GM18907 (cell line): ENCODE measurements around the gene NET1.
"Not testable (repeated sequence)": the region's sequence is repeated elsewhere in the genome, so short reads cannot be mapped to it uniquely, and the experiment has no call there.

Source experiments
- ATAC-seq: cut with Tn5 transposase; IDR thresholded peaks from one replicate; pipeline ENCODE4 v1.9.1; 2021; ENCODE audit warnings: mild to moderate bottlenecking, moderate library complexity; ENCODE audit not compliant: unreplicated experiment

NET1 gene

DNA sequence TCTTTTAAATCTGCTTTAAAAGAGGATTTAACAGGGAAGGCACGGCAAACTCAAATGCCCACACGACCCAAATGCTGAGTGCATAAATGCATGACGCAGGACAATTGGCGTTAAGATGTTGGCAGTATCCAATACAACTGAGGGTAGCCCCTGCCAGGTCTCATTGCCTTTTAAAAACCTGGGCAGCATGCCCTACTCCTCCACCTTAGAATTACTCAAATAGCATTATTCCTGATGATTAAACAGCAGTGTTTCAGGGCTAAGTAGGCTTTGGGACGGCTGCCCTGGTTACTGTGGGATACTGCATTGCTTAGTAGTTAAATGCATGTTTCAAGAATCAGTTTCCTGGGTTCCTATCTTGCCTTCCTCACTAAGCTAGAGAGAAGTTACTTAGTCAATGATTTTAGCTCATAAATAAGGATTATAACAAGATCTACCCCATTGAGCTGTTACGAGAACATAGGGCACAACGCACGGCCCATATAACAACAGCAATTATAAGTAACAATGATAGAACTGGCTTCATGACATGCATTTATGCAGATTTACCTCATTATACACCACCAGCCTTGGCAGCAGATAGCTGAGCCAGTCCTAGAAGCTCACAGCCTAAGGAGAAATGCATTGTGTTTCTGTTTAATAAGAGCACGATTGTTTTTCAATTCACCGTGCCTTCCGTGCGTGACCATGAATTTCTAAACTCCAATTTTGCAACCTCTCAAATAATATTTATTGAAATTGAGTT, 15.6 kb upstream of the NET1 start:
- ATAC-seq: no peak

DNA sequence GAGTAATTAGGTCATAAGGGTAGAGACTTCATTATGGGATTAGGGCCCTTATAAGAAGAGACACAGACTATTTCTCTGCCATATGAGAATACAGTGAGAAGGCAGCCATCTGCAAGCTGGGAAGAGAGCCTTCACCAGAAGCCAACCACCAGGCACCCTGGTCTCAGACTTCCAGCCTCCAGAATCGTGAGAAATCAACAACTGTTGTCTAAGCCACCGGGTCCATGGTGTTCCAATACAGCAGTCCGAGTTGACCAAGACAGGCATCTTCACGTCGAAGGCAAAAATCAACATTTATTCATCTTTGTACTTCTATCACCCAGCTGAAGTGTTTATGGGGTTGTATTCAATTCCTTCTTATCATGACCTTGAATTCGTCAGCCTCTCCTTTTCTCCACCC, 13.0 kb upstream of the NET1 start:
- ATAC-seq: no peak

DNA sequence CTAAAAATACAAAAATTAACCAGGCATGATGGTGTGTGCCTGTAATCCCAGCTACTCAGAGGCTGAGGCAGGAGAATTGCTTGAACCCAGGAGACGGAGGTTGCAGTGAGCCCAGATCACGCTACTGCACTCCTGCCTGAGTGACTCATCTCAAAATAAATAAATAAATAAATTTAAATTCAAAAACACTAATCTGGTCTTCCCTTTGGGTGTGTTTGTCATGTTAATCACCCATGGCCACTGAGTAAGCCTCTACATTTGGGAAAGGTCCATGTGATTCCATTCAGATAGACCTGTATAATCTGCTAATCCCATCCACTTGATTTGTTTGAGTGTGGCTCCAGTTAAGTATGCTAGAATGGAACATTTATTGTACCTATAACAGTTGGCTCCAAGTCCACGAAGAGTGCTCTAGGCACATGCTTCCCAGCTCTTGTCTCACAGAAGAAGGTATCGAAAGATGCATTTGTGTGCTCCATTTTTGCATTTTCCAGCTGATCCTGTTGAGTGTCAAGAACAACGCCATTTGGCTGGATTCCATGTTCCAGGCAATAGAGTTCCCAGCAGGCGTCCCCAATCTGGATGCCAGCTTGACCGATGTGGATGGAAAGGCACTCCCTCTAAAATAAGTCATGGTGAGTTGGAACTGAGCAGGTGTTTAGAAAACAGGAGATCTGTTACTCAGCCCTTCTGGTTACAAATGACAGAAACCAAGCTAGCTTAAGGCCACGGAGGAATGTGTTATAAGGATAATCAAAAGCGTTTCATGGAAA, 11.7 kb upstream of the NET1 start:
- no peak for ATAC-seq

DNA sequence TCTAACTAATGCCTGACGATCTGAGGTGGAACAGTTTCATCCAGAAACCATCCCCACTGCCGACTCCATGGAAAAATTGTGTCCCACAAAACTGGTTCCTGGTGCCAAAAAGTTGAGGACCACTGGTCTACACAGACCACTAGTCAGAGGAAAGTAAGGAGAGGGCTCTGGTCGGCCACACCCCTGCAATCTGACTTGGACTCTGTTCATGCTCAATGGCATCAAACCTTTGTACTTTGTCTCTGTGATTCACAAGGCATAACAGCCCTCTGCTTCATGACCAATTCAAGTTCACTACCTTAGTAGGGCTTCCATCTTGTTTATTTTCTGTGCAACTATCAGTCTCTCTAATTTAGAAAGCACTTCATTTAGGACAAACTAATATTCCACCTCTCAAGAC, 9.6 kb upstream of the NET1 start:
- no peak for ATAC-seq

DNA sequence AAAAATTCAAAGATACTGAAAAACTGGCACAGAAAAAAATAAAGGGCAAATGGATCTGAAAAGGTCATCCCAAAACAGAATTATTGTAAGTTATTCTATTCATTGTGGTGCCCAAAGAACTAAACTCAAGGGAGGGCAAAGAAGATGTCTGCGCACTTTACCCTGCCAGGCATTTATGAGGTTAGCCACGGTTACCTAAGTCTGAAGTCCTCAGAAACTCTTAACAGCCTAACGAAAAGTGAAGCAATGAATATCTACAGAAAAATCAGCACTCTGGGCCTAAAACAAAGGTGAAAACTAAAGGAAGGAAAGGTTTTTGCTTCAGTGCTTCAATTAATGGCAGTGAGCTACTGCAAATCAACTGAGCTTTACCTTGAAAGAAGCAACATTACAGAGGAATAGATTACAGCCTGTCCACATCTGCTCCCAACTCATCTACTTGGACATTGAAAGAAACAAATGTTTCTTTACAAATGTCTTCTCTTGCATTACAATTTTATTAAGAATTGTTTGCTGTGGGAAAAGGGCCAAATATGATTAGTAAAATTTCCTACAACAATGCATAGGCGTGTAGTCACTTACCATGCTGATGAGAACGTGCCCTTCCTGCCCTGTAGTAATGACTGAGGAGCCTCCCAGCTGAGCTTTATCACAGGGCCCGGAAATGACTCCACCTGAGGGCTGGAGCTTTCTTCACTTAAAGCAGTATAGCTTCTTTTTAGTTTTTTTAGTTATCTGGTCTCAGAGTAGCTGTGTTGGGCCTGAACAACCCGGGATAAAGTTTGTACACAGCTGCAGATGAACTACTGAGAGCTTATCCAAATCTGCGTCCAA, 7.9 kb upstream of the NET1 start, which contains the start of gene TUBAL3:
Gene TUBAL3 (minus strand): TSS at position 621 of the 834 bp plus-strand sequence. CDS start 36 bp downstream, at position 585.
- no peak for ATAC-seq

DNA sequence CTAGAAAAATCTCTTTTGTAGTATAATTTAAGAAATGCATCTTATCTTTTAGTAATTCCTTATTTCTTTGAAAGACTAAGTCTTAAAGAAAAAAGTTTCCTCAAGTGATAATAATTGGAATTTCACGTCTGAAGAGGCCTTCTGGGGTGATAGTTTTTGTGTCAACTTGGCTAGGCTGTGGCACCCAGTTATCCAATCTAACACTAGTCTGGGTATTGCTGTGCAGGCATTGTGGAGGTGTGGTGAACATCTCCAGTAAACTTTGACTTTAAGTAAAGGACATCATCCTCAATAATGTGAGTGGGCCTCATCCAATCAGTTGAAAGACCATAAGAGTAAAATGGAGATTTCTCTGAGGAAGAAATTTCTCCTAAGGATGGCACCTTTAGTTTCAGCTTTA, 5.4 kb upstream of the NET1 start:
- ATAC-seq: no peak

DNA sequence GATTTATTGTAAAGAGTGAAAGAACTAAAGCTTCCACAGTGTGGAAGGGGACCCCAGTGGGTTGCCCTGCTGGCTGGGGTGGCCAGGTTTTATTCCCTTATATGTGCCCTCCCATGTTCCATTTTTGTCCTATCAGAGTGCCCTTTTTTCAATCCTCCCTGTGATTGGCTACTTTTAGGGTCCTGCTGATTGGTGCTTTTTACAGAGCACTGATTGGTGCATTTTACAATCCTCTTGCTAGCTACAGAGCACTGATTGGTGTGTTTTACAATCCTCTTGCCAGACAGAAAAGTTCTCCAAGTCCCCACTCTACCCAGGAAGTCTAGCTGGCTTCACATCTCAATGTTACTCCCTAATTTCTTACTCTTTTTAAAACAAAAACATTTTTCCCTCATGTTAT, 1.6 kb upstream of the NET1 start:
- not testable (repeated sequence) for ATAC-seq

DNA sequence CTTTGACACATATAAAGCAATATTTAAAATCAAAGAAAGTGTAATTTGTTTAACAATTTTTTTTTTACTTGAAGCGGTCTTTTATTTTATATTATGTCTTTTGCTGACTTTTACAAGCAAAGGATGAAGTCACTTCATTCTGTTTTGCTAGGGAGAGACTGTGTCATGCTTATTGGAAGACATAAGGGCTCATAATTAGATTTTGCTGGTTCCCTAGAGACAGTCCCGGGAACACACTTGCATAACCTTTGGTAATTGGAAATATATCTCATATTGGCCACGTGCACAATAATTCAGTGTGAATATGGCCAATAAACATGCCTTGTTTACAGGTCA, 448 bp upstream of the NET1 start:
- no peak for ATAC-seq

DNA sequence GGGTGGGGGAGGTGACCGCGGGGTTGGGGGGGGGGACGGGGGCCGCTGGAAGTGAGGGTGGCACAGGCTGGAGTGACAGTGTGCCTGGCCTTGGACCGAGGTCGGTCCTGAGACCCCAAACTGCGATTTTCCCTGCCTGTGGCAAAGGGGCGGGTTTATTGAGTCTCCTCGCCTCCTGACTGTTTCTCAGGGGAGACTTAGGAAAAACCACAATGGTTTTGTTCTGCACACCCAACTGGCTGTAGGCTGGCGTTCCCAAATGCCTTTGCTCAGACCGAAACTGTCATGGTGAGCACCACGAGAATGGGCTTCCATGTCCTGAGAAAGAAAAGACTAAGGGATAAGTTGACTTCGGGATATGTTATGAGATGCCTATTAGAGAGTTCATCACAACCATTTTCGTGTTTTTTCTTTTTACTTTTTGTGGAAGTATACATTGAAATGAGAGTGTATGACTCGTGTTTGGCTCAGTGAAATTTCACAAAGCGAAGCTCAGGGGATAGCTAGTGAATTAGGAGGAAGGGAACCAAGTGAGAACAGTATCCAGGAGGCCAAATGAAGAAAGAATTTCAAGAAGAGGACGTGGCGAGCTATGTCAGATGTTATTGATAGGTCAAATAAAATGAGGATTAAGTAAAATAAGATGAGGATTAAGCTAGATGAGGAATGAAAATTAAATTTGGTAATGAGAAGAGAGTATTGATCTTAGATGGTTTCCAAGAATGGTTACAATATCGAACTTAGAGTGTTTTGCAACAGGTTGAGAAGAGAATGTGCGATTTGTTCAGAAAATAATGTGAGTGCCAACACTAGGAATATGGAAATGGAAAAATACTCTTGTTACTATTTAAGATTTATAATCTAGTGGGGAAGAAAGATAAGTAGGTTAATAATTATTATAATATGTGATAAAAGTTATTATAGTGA, 918 bp downstream of the NET1 start:
- ATAC-seq: no peak

DNA sequence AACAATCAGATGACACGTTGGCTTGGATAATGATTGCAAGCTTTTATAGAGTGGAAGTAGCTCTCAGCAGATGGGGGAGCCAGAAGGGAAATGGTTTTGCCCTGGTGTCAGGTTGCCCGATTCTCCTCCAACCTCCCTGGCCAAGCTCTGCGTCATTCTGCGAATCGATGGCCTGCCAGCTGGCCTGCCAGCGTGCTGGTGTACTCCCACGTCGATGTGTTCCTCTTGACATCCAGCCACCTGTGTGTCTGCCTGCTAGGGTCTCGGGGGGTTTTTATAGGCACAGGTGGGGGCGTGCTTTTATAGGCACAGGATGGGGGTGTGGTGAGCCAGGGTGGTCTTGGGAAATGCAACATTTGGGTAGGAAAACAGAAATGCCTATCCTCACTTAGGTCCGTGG, 4.6 kb downstream of the NET1 start:
- no peak for ATAC-seq

DNA sequence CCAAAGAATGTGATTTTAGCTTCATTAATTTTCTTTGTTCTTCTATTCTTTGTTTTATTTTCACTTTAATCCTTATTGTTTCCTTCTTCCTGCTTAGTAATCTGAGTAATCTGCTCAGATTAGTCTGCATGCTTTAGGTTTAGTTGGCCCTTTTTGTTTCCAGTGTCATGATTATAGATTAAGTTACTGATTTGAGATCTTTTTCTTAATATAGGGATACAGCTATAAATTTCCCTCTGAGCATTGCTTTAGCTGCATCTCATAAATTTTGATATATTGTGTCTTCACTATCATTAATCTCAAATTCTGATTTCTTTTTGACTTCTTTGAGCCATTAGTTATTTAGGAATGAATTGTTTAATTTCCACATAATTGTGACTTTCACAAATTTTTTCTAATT, 6.2 kb downstream of the NET1 start:
- no peak for ATAC-seq

DNA sequence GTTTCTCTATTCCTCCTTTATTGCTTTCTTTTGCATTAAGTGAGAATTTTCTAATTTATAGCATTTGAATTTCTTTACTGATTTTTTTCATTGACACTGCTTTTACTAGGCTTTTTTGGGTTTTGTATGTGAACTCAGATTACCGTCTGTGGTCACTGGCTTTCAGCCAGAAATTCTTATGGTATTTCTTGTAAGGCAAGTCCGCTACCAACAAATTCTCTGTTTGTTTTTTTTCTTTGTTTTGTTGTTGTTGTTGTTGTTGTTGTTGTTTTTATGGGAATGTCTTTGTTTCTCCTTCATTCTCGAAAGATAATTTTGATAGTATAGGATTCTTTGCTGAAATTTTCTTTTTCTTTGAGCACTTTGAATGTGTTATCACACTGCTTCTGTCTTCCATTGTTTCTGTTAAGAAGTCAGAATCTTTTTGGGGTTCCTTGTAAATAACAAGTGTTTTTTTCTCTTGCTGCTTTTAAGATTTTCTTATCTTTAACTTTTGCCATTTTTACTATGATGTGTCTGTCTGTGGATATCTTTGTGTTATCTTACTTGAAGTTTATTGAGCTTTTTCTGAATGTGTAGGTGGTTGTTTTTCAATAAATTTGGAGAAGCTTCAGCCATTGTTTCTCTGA, 7.2 kb downstream of the NET1 start:
- ATAC-seq: no peak

DNA sequence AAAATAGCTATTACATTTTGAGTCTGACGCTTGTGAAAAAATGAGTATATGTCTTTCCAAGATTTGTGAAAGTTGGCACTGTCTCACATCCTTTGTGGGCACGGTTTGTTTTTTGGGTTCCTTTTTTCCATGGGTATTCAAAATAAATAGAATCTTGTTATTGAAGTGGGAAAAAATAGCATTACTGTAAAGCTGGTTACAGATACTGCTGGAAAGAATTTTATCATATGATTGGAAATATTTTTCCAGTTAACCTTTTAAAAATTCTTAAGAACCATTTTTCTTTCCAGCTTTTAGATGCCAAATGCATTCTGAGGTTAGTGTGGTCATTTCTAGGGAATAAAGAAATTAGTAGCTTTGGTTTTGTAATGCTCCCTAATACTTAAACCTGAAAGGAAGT, 11.4 kb downstream of the NET1 start:
- no peak for ATAC-seq

DNA sequence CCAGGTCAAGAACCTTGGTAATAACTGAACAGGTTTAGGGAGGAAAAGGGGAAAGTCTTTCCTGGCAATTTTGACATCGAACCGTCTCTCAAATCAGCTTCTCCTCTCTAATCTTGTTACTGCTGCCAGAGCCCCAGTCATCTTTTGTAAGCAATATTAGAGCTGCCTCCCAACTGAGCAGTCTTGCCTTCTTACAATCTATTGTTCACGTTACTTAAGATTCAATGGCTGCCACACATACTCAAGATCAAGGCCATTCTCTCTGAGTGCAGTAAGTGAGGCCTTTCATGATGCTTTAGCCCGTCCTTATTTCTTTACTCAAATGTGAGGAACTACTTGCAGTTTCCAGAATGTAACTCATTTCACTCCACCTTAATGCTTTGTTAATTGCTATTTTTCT, 12.4 kb downstream of the NET1 start:
- ATAC-seq: no peak

DNA sequence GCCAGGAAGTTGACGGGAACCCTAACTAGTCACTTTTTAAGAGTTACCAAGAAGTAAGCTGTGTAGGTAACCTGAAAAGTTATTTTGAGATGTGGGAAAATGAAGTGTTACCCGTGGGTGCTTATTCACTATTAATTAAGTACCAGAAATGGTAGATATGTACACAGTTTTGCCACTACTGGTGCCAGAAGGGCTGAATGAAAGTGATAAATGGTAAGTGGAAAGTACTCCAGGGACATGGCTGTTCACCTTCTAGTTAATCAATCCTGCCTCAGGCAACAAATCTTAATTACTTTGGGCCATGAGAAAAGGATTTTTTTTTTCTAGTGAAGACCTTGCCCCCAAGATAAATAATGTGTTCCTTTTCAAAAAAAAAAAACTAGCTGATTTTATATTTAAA, 15.8 kb downstream of the NET1 start:
- no peak for ATAC-seq

DNA sequence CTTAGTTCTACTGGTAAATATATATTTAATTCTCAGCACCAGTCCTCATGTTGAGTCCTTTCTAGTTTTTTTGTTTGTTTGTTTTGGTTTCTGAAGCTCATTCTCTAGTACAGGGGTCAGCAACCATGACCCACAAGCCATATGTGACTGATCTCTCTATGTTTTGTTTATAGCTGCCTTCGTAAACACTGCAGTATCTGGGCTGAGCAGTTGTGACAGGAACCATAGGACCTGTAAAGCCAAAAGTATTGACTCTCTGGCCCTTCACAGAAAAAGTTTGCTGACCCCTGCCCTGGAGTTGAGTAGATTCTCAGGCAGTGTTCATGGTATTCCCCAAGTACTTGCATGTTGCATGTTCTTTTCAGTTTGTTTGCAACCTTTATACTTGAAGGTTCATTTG, 20.8 kb downstream of the NET1 start:
- ATAC-seq: no peak

DNA sequence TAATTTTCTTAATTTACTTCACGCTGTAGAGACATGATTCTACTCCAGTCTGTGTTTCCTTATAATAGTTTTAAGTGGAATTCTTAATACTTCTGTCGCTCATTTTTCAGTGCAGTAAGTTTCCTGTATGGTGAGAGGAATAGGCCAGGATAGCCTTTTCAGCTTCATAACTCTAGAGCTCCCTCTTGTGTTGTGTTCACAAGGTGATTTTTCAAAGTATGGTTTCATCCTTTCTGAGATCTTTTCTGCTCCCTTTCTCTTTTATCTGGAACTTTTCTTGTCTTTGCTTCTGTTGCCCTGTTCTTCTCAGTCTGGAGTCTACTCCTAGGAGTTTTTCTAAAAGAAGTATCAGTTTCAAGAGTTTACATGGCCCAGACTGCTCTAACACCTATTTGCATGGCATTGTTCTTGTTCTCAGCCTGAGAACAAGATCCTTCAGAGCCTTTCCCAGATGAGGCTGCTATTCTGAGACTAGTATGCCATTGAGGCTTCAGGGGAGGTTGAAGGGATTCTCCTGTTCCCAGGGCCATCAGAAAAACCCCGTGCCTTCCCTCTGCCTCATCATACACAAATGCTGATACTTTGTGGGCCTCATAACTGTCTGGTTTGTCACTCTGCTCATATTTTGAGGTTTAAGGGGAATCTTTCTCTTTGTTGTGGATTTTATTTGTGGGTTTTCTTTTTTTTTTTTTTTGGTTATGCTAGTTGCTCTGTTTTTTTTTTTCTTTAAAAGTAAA, 21.8 kb downstream of the NET1 start:
- no peak for ATAC-seq

DNA sequence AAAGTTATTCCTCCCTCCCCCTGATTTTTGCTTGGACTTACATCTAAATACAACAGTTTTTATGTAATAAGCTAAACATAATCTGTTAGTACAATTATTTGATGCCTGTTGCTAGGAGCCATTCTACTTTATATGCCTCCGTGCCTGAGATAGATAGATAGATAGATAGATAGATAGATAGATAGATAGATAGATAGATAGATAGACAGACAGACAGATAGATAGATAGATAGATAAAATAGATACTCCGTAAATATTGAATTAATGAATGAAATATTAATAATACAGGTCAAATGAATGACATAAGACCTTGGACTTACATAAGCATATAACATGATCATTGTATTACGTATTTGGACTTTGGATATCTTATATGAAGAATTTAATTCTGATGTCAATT, 23.0 kb downstream of the NET1 start:
- no peak for ATAC-seq

DNA sequence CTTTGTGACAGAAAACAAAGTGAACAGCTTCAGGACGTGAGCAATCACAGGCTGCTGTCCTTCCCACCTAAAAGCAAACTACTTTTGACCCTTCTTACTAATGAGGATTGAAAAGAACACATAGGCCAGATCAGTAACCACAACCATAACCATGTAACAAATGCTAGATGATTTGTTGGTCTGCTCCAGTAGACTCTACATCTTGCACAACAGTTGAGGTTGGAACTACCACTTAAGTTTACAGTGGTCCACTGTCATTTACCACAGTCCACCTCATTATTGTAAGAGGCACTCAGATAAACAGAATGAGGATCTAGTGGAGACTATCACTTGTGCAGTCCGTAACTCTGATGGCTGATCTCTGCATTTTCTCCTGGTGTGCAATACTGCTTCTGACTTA, 27.8 kb downstream of the NET1 start:
- no peak for ATAC-seq

DNA sequence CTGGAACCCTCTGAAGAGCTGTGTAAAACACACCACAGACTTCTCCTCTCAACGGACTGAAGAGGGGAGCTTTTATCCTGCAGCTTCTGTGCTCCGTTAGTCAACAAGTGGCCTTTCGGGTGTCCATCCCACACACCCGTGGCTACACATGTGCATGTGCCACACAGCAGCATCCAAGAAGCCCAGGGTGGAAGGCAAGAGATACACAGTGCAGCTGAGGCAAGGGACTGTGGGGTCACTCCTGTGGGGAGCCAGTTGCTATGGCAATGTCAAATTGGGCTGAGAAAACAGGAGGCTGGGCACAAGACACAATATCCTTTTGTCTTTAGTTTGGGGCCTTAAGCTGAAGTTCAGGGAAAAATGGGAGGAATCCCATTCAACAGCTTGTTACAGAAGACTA, 28.7 kb downstream of the NET1 start:
- ATAC-seq: no peak
